Gastrocnemius medialis (tissue), 4 donors: ENCODE results near the gene MYH7B. TPM values are rescaled to one million over a fixed set of nuclear protein-coding genes. Genes with fewer than 3 reads are reported as not detected.

Experiments
- ATAC-seq, 2 donors: fragments of 150-250 bp; one replicate each; pipeline ENCODE4 v1.9.1; 2016
- DNase-seq, 2 donors: peaks; one replicate each; pipeline ENCODE4 v3.0.0-alpha.2; 2019
- H3K27ac ChIP-seq, 4 donors: fragments of 200-600 bp; sonication (generic); 1 replicate in 1 of 4; 2 replicates in 3 of 4; pipeline ENCODE4 v1.5.1; 2016 to 2018; ENCODE audit warnings: mild to moderate bottlenecking in 2 of 4, moderate library complexity in 1 of 4
- H3K27me3 ChIP-seq, 3 donors: fragments of 200-600 bp; sonication (generic) in 2 of 3; 1 replicate in 1 of 3; 2 replicates in 2 of 3; pipeline versions ENCODE4 v1.5.1 to v1.6.0; 2016 to 2019; ENCODE audit warnings: mild to moderate bottlenecking in 1 of 3, moderate library complexity in 1 of 3
- H3K36me3 ChIP-seq, 2 donors: fragments of 200-600 bp; sonication (generic) in 1 of 2; one replicate each; pipeline ENCODE4 v1.5.1; 2017 to 2018
- H3K4me1 ChIP-seq, 2 donors: fragments of 200-600 bp; sonication (generic) in 1 of 2; one replicate each; pipeline ENCODE4 v1.5.1; 2016 to 2017; ENCODE audit warnings: mild to moderate bottlenecking in 2 of 2
- H3K4me3 ChIP-seq, 4 donors: fragments of 200-600 bp; sonication (generic) in 3 of 4; 1 replicate in 1 of 4; 2 replicates in 3 of 4; pipeline ENCODE4 v1.5.1; 2016 to 2019; ENCODE audit warnings: mild to moderate bottlenecking in 2 of 4
- H3K9me3 ChIP-seq, 3 donors: fragments of 200-600 bp; sonication (generic) in 2 of 3; 1 replicate in 1 of 3; 2 replicates in 2 of 3; pipeline ENCODE4 v1.5.1; 2016 to 2019
- POLR2A ChIP-seq, 2 donors: fragments of 450-650 bp; IDR thresholded peaks; one replicate each; pipeline ENCODE4 v1.6.1; 2017; ENCODE audit warnings: antibody characterized with exemption in 2 of 2, mild to moderate bottlenecking in 2 of 2, moderate library complexity in 2 of 2
- in situ Hi-C, 4 donors: fragments of 200-750 bp; cut with MboI; loops; one replicate each; pipeline versions ENCODE4 v1.15.0 to v1.8.0; 2017; ENCODE audit warnings: low sequenced_read_pairs in 4 of 4
- intact Hi-C: fragments of 100-400 bp; cut with DNase I; formaldehyde crosslinking; loops from one replicate; pipeline ENCODE4 v1.15.1; 2023; ENCODE audit warnings: low total_unique reads
- total RNA-seq, 4 donors: library from RNA; depleted of rRNA; stranded (reverse); fragments of >200 nt; gene quantifications; one replicate each; pipeline versions ENCODE4 v1.1.0 to v1.2.3, GENCODE V29; 2016
- TF ChIP-seq, protein P1 (sequence below), 5 experiments: fragments of 450-650 bp in 3 of 5; fragments of 200-600 bp in 2 of 5; sonication (generic) in 2 of 5; IDR thresholded peaks in 4 of 5; conservative IDR thresholded peaks in 1 of 5; 1 replicate in 4 of 5; 2 replicates in 1 of 5; pipeline ENCODE4 v1.5.1; 2016 to 2019; ENCODE audit warnings: antibody characterized with exemption in 5 of 5, mild to moderate bottlenecking in 3 of 5, moderate library complexity in 3 of 5

MYH7B gene
- total RNA-seq, 4 donors from 2014 or later, result 1.6 to 8.5 (median 3.3) TPM

DNA sequence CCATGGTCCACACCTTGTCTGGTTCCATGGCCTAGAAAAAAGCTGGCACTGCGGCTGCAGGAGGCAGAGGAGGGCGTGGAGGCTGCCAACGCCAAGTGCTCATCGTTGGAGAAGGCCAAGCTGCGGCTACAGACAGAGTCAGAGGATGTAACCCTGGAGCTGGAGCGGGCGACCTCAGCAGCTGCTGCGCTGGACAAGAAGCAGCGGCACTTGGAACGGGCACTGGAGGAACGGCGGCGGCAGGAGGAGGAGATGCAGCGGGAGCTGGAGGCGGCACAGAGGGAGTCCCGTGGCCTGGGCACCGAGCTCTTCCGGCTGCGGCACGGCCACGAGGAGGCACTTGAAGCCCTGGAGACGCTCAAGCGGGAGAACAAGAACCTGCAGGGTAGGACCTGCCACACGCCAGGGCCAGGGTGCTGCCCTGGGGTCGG is 43.4 kb downstream of the MYH7B start:
- Histone ChIP-seq H3K27ac (peak overlapping the region; percentile 72 to 91 (median 84)), H3K36me3 (peaks cover 0 to 67% of the 10 kb centered on the region in 2 donors), H3K4me3 (no peak overlapping the region), H3K27me3 (no peaks in the 10 kb centered on the region), H3K4me1 (peaks cover 13 to 15% of the 10 kb centered on the region in 2 donors), H3K9me3 (no peaks in the 10 kb centered on the region)
- in situ Hi-C loops, result no loop called here
- ATAC-seq (peak; percentile 70 to 75), DNase-seq (peak; percentile 67 to 92)
- TF ChIP-seq, protein P1, sequence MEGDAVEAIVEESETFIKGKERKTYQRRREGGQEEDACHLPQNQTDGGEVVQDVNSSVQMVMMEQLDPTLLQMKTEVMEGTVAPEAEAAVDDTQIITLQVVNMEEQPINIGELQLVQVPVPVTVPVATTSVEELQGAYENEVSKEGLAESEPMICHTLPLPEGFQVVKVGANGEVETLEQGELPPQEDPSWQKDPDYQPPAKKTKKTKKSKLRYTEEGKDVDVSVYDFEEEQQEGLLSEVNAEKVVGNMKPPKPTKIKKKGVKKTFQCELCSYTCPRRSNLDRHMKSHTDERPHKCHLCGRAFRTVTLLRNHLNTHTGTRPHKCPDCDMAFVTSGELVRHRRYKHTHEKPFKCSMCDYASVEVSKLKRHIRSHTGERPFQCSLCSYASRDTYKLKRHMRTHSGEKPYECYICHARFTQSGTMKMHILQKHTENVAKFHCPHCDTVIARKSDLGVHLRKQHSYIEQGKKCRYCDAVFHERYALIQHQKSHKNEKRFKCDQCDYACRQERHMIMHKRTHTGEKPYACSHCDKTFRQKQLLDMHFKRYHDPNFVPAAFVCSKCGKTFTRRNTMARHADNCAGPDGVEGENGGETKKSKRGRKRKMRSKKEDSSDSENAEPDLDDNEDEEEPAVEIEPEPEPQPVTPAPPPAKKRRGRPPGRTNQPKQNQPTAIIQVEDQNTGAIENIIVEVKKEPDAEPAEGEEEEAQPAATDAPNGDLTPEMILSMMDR (IDR thresholded peaks at IDR 0.05 in 4 of 5, conservative IDR thresholded peaks at IDR 0.05 in 1 of 5), result peak in 3 of 5 experiments; percentile 15 to 26 (median 24)
- TF ChIP-seq POLR2A (IDR thresholded peaks at IDR 0.05), result no peak
- intact Hi-C loops, result no loop called here

DNA sequence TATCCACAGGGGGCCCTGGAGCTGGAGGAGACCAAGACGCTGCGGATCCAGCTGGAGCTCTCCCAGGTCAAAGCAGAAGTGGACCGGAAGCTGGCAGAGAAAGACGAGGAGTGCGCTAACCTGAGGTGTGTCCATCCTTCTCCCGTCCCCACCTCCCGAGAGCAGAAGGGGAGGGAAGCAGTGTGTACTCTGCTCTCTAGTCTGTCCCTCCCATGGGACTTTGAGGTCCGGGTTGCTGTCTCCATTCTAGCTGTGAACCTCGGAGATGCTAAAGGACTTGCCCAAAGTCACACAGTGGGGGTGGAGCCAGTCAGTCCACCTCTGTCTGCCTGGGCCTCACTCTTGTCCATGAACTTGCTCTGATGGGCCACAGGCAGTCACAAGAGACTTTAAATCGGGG is 44.1 kb downstream of the MYH7B start:
- Histone ChIP-seq H3K4me1 (peaks cover 13 to 15% of the 10 kb centered on the region in 2 donors), H3K9me3 (no peaks in the 10 kb centered on the region), H3K36me3 (peaks cover 0 to 67% of the 10 kb centered on the region in 2 donors), H3K4me3 (no peak overlapping the region), H3K27me3 (no peaks in the 10 kb centered on the region), H3K27ac (peak overlapping the region; percentile 72 to 91 (median 84))
- DNase-seq, result no peak
- TF ChIP-seq, protein P1 (IDR thresholded peaks at IDR 0.05 in 4 of 5, conservative IDR thresholded peaks at IDR 0.05 in 1 of 5), result no peak
- TF ChIP-seq POLR2A (IDR thresholded peaks at IDR 0.05), result no peak
- intact Hi-C loops, result no loop called here
- in situ Hi-C loops, result no loop called here
- ATAC-seq, result peak in 1 of 2 donors; percentile 5

DNA sequence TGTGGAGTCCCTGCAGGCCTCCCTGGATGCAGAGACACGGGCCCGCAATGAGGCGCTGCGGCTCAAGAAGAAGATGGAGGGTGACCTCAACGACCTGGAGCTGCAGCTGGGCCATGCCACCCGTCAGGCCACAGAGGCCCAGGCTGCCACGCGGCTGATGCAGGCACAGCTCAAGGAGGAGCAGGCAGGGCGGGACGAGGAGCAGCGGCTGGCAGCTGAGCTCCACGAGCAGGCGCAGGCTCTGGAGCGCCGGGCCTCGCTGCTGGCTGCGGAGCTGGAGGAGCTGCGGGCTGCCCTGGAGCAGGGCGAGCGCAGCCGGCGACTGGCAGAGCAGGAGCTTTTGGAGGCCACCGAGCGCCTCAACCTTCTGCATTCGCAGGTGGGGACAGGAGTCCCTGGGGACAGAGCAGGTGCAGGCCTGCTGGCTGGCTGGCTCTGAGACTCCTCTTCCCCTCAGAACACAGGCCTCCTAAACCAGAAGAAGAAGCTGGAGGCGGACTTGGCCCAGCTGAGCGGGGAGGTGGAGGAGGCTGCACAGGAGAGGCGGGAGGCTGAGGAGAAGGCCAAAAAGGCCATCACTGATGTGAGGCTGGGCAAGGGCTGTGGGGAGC is 44.7 kb downstream of the MYH7B start:
- intact Hi-C loops, result no loop called here
- H3K36me3 ChIP-seq, result peaks cover 0 to 68% of the 10 kb centered on the region in 2 donors
- in situ Hi-C loops, result no loop called here
- ATAC-seq, result no peak
- H3K27me3 ChIP-seq, result no peaks in the 10 kb centered on the region
- no peaks in the 10 kb centered on the region for H3K9me3 ChIP-seq
- no peak for TF ChIP-seq POLR2A (IDR thresholded peaks at IDR 0.05)
- TF ChIP-seq, protein P1 (IDR thresholded peaks at IDR 0.05 in 4 of 5, conservative IDR thresholded peaks at IDR 0.05 in 1 of 5), result no peak
- H3K4me3 ChIP-seq, result no peak overlapping the region
- H3K27ac ChIP-seq, result peak overlapping the region; percentile 72 to 91 (median 84)
- no peak for DNase-seq
- peaks cover 13 to 15% of the 10 kb centered on the region in 2 donors for H3K4me1 ChIP-seq

DNA sequence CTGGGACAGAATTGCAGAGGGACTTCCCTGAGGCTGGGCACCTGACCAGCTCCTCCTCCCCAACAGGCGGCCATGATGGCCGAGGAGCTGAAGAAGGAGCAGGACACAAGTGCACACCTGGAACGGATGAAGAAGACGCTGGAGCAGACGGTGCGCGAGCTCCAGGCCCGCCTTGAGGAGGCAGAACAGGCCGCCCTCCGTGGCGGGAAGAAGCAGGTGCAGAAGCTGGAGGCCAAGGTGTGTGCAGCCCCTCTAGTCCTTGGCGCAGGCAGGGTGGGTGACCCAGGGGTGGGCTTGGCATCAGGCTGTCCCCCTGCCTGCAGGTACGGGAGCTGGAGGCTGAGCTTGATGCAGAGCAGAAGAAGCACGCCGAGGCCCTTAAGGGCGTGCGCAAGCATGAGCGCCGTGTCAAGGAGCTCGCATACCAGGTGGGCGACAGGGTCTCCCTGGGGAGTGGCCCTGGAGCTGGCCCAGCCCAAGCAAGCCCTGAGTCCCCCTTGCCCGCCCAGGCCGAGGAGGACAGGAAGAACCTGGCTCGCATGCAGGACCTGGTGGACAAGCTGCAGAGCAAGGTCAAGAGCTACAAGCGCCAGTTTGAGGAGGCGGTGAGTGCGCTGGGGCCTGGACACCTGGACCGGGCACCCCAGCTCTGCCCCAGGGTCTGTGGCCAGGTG is 45.4 kb downstream of the MYH7B start:
- peaks cover 0 to 68% of the 10 kb centered on the region in 2 donors for H3K36me3 ChIP-seq
- TF ChIP-seq, protein P1 (IDR thresholded peaks at IDR 0.05 in 4 of 5, conservative IDR thresholded peaks at IDR 0.05 in 1 of 5), result no peak
- TF ChIP-seq POLR2A (IDR thresholded peaks at IDR 0.05), result no peak
- H3K9me3 ChIP-seq, result no peaks in the 10 kb centered on the region
- intact Hi-C loops, result no loop called here
- no peak overlapping the region for H3K4me3 ChIP-seq
- H3K27ac ChIP-seq, result peak overlapping the region in 3 of 4 donors; percentile 72 to 91 (median 88)
- no peak for DNase-seq
- peaks cover 13 to 15% of the 10 kb centered on the region in 2 donors for H3K4me1 ChIP-seq
- ATAC-seq, result no peak
- in situ Hi-C loops, result no loop called here
- H3K27me3 ChIP-seq, result no peaks in the 10 kb centered on the region
